Neural cell (in vitro differentiated cells): ENCODE results near the gene BIRC7.

Experiments used
- EZH2 ChIP-seq: fragments of 200-600, 300-800 bp; shearing (Covaris generic), sonication (generic); IDR thresholded peaks from 2 replicates; pipeline ENCODE4 v1.6.1; 2014; ENCODE audit warnings: antibody characterized with exemption, low read length, borderline replicate concordance, mild to moderate bottlenecking; ENCODE audit not compliant: insufficient read depth, poor library complexity, severe bottlenecking
- POLR2AphosphoS5 ChIP-seq: IDR thresholded peaks from 2 replicates; pipeline ENCODE4 v1.6.1; 2012
- TF ChIP-seq, protein P1 (sequence below): fragments of 450-650 bp; IDR thresholded peaks from 2 replicates; pipeline ENCODE4 v1.5.1; 2014; ENCODE audit warnings: antibody characterized with exemption, mild to moderate bottlenecking, moderate library complexity; ENCODE audit not compliant: poor library complexity, severe bottlenecking

DNA sequence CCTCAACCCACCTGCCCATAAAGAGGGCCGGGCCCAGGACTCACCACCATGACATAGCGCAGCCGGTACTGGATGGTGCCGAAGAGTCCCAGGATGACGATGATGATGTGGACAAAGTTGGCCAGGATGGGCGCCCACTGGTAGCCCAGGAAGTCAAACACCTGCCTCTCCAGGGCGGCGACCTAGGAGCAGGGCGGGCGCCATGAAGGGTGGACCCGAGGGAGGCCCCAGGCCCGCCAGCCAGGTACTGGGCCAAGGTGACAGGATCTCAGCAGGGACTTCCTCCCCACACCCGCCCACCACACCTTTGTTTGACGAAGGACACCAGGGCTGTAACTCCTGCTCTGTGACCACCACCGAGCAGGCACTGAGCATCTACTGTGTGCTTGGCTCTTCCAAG lies 14.2 kb downstream of the BIRC7 start:
- TF ChIP-seq, protein P1, sequence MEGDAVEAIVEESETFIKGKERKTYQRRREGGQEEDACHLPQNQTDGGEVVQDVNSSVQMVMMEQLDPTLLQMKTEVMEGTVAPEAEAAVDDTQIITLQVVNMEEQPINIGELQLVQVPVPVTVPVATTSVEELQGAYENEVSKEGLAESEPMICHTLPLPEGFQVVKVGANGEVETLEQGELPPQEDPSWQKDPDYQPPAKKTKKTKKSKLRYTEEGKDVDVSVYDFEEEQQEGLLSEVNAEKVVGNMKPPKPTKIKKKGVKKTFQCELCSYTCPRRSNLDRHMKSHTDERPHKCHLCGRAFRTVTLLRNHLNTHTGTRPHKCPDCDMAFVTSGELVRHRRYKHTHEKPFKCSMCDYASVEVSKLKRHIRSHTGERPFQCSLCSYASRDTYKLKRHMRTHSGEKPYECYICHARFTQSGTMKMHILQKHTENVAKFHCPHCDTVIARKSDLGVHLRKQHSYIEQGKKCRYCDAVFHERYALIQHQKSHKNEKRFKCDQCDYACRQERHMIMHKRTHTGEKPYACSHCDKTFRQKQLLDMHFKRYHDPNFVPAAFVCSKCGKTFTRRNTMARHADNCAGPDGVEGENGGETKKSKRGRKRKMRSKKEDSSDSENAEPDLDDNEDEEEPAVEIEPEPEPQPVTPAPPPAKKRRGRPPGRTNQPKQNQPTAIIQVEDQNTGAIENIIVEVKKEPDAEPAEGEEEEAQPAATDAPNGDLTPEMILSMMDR = no peak
- TF ChIP-seq EZH2 (no peak), POLR2AphosphoS5 (no peak)
